ENCODE results near the gene PHF5A. TPM values are rescaled to one million over a fixed set of nuclear protein-coding genes. Genes with fewer than 3 reads are reported as not detected.

Gene PHF5A
- total RNA-seq, 4 donors from 2014 or later, result 22.4 to 58.3 (median 39.4) TPM

DNA sequence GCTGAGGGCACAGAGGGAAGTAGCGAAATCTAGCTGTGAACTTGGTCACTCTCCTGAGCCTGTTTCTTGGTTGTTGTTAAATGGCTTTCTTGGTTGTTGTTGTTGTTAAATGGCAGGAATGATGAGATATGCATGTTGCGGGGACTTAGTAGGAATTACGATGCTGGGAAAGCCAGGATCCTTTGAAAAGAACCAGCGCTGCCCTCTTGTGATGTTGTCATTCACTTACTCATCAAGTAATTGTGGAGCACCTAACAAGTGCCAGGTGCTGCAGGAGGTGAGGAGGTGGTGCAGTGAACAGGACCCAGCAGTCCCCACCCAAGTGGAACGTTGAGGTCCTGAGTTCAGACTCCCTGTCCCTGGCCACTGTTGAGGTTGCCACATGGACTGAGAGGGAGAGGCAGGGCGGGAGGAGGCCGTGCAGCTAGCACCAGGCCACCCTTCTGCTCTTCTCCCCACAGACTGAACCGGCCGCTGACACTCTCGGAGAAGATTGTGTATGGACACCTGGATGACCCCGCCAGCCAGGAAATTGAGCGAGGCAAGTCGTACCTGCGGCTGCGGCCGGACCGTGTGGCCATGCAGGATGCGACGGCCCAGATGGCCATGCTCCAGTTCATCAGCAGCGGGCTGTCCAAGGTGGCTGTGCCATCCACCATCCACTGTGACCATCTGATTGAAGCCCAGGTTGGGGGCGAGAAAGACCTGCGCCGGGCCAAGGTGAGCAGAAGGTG is 39.0 kb upstream of the PHF5A start:
- H3K36me3 ChIP-seq, result peaks cover 28 to 29% of the 10 kb centered on the region in 2 donors

DNA sequence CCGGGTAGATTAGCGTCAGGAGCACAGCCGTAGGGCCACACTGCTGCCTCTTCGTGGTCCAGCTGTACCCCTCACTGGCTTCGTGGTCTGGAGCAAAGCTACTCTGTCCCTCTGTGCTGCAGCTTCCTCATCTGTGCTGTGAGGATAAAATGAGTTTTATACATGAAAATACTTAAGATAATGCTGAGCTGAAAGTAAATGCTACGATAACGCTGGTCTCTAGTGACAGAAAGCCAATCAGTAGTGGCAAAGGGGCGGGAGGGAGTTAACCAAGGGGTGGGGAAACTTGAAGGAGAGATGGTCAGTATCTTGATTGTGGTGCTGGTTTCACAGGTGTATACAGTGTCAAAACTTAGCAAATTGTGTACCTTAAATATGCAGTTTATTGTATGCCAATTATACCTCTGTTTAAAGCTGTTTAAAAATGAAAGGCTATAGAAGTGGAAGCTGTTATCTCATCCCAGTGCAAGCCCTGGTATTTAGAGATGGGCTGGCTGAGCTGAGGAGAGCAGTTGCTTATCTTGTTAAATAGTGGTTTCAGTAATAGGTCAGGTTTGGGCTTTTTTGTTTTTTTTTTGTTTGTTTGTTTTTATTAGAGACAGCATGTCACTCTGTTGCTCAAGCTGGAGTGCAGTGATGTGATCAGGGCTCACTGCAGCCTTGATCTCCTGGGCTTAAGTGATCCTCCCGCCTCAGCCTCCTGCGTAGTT is 37.2 kb upstream of the PHF5A start:
- H3K27ac ChIP-seq, result no peak overlapping the region
- intact Hi-C loops (cut with DNase I), result no loop called here
- H3K4me3 ChIP-seq (replicated peaks in 1 of 3), result no peak overlapping the region
- no peaks in the 10 kb centered on the region for H3K4me1 ChIP-seq
- TF ChIP-seq POLR2A (IDR thresholded peaks at IDR 0.05), result no peak
- TF ChIP-seq, protein P1, sequence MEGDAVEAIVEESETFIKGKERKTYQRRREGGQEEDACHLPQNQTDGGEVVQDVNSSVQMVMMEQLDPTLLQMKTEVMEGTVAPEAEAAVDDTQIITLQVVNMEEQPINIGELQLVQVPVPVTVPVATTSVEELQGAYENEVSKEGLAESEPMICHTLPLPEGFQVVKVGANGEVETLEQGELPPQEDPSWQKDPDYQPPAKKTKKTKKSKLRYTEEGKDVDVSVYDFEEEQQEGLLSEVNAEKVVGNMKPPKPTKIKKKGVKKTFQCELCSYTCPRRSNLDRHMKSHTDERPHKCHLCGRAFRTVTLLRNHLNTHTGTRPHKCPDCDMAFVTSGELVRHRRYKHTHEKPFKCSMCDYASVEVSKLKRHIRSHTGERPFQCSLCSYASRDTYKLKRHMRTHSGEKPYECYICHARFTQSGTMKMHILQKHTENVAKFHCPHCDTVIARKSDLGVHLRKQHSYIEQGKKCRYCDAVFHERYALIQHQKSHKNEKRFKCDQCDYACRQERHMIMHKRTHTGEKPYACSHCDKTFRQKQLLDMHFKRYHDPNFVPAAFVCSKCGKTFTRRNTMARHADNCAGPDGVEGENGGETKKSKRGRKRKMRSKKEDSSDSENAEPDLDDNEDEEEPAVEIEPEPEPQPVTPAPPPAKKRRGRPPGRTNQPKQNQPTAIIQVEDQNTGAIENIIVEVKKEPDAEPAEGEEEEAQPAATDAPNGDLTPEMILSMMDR (IDR thresholded peaks at IDR 0.05), result no peak
- no peaks in the 10 kb centered on the region for H3K27me3 ChIP-seq
- DNase-seq, result no peak
- H3K9me3 ChIP-seq, result no peaks in the 10 kb centered on the region
- H3K36me3 ChIP-seq, result peaks cover 26 to 29% of the 10 kb centered on the region in 2 donors
- 94% methylated on average over 10 of the region's 10 CpGs for WGBS, 2 donors

More for the DNA sequence above, 39.0 kb upstream of the PHF5A start:
- H3K9me3 ChIP-seq, result no peaks in the 10 kb centered on the region
- TF ChIP-seq POLR2A (IDR thresholded peaks at IDR 0.05), result no peak
- H3K27me3 ChIP-seq, result no peaks in the 10 kb centered on the region
- no peak overlapping the region for H3K27ac ChIP-seq
- no peak overlapping the region for H3K4me3 ChIP-seq (replicated peaks in 1 of 3)
- H3K4me1 ChIP-seq, result peaks cover 0 to 14% of the 10 kb centered on the region in 2 donors
- WGBS, 2 donors, result 93 to 94% methylated on average over 18 to 19 of the region's 23 CpGs
- no peak for DNase-seq
- intact Hi-C loops (cut with DNase I), result no loop called here

DNA sequence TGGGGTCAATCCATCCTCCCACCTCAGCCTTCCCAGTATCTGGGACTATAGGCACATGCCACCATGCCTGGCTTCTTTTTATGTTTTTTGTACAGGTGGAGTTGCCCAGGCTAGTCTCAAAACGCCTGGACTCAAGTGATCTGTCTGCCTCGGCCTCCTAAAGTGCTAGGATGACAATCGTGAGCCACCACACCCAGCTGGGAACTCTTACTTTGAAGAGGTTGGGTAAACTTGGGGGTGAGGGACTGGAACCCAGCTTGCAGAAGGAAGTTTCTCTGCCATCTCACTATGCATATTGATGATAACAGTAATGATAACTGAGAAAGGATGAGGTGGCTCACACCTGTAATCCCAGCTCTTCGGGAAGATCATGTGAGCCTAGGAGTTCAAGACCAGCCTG is 36.3 kb upstream of the PHF5A start:
- intact Hi-C loops (cut with DNase I), result no loop called here
- Histone ChIP-seq H3K9me3 (no peaks in the 10 kb centered on the region), H3K4me3 (replicated peaks in 1 of 3) (no peak overlapping the region), H3K36me3 (peaks cover 23 to 35% of the 10 kb centered on the region in 2 donors), H3K27me3 (no peaks in the 10 kb centered on the region), H3K4me1 (no peaks in the 10 kb centered on the region), H3K27ac (no peak overlapping the region)
- no peak for TF ChIP-seq POLR2A (IDR thresholded peaks at IDR 0.05)
- TF ChIP-seq, protein P1 (IDR thresholded peaks at IDR 0.05), result no peak
- DNase-seq, result no peak
- 82 to 92% methylated on average over 4 of the region's 4 CpGs for WGBS, 2 donors

DNA sequence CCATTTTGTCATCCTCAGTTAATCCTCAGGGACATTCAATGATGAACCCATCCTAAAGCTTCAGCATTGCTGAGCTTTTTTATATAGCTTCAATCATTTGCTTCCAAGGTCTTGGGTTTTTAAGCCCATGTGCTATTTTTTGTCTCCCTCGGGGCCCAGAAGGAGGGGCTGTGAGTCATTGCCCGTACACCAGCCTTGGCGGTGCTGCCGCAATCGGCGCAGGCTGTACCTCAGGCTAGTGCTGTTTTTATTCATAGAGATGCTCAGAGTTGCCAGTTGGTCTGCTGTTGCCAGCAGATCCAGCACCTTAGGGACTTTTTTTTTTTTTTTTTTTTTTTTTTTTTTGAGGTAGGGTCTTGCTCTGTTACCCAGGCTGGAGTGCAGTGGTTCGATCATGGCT is 35.9 kb upstream of the PHF5A start:
- Histone ChIP-seq H3K27ac (no peak overlapping the region), H3K4me3 (replicated peaks in 1 of 3) (no peak overlapping the region), H3K9me3 (no peaks in the 10 kb centered on the region), H3K36me3 (peaks cover 26 to 35% of the 10 kb centered on the region in 2 donors), H3K27me3 (no peaks in the 10 kb centered on the region), H3K4me1 (no peaks in the 10 kb centered on the region)
- no peak for TF ChIP-seq POLR2A (IDR thresholded peaks at IDR 0.05)
- TF ChIP-seq, protein P1 (IDR thresholded peaks at IDR 0.05), result no peak
- intact Hi-C loops (cut with DNase I), result no loop called here
- 67 to 87% methylated on average over 7 of the region's 7 CpGs for WGBS, 2 donors
- no peak for DNase-seq

DNA sequence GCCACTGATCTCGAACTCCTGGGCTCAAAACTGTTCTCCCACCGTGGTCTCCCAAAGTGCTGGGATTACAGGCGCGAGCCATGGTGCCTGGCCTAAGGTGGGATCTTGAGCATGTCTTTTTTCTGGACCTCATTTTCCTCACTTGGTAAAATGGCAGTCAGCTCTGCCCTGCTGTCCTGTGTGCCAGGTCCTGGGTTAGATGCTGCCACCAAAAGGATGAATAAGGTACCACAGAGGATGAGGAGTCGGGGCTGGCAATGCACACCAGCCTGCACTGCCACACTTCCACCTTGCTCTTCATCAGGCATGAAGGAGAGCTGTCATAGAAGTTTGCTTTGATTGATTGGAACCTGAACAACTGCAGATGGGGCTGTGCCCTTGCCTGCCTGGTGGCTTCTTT is 32.7 kb upstream of the PHF5A start:
- no peak overlapping the region for H3K27ac ChIP-seq
- WGBS, 2 donors, result 89 to 93% methylated on average over 5 of the region's 5 CpGs
- H3K9me3 ChIP-seq, result no peaks in the 10 kb centered on the region
- no peak for TF ChIP-seq POLR2A (IDR thresholded peaks at IDR 0.05)
- TF ChIP-seq, protein P1 (IDR thresholded peaks at IDR 0.05), result no peak
- peaks cover 13 to 23% of the 10 kb centered on the region in 2 donors for H3K36me3 ChIP-seq
- H3K4me1 ChIP-seq, result peaks cover 0 to 9% of the 10 kb centered on the region in 2 donors
- H3K27me3 ChIP-seq, result no peaks in the 10 kb centered on the region
- H3K4me3 ChIP-seq (replicated peaks in 1 of 3), result no peak overlapping the region
- intact Hi-C loops (cut with DNase I), result no loop called here
- DNase-seq, result no peak

Data from thyroid gland (tissue), 4 donors.